ENCODE results near the gene ADNP.

The ADNP gene

GRCh38 chr20:50916934-50917333, 14.3 kb downstream of the ADNP start:
- H3K4me3 ChIP-seq (ENCODE audit: low read depth in 1 of 2, low read length in 2 of 2), result no peak overlapping the region
- H3K36me3 ChIP-seq (ENCODE audit: control insufficient read depth in 1 of 2, insufficient read depth in 2 of 2, low read length in 2 of 2), result no peaks in the 10 kb centered on the region
- H3K4me1 ChIP-seq (ENCODE audit: control insufficient read depth in 1 of 2, insufficient read depth in 2 of 2, low read length in 2 of 2), result peaks cover 20 to 69% of the 10 kb centered on the region in 2 donors
- no peaks in the 10 kb centered on the region for H3K27me3 ChIP-seq (ENCODE audit: low read depth, low read length)
- no peak overlapping the region for H3K27ac ChIP-seq (ENCODE audit: low read length)
- no peaks in the 10 kb centered on the region for H3K9me3 ChIP-seq (ENCODE audit: control insufficient read depth in 1 of 2, low read length in 2 of 2)

- Histone ChIP-seq H3K27me3 (ENCODE audit: low read depth, low read length) (no peaks in the 10 kb centered on the region), H3K4me1 (ENCODE audit: control insufficient read depth in 1 of 2, insufficient read depth in 2 of 2, low read length in 2 of 2) (peaks cover 20 to 67% of the 10 kb centered on the region in 2 donors), H3K27ac (ENCODE audit: low read length) (no peak overlapping the region), H3K36me3 (ENCODE audit: control insufficient read depth in 1 of 2, insufficient read depth in 2 of 2, low read length in 2 of 2) (no peaks in the 10 kb centered on the region), H3K9me3 (ENCODE audit: control insufficient read depth in 1 of 2, low read length in 2 of 2) (no peaks in the 10 kb centered on the region), H3K4me3 (ENCODE audit: low read depth in 1 of 2, low read length in 2 of 2) (no peak overlapping the region)
Observed at GRCh38 chr20:50916257-50916656, 15.0 kb downstream of the ADNP start.

- no peaks in the 10 kb centered on the region for H3K9me3 ChIP-seq (ENCODE audit: control insufficient read depth in 1 of 2, low read length in 2 of 2)
- no peaks in the 10 kb centered on the region for H3K36me3 ChIP-seq (ENCODE audit: control insufficient read depth in 1 of 2, insufficient read depth in 2 of 2, low read length in 2 of 2)
- H3K27ac ChIP-seq (ENCODE audit: low read length), result peak overlapping the region; percentile 18
- peaks cover 20 to 67% of the 10 kb centered on the region in 2 donors for H3K4me1 ChIP-seq (ENCODE audit: control insufficient read depth in 1 of 2, insufficient read depth in 2 of 2, low read length in 2 of 2)
- no peaks in the 10 kb centered on the region for H3K27me3 ChIP-seq (ENCODE audit: low read depth, low read length)
- no peak overlapping the region for H3K4me3 ChIP-seq (ENCODE audit: low read depth in 1 of 2, low read length in 2 of 2)
Observed at GRCh38 chr20:50915424-50915823, 15.8 kb downstream of the ADNP start.

GRCh38 chr20:50913690-50914375, 17.4 kb downstream of the ADNP start:
- Histone ChIP-seq H3K36me3 (ENCODE audit: control insufficient read depth in 1 of 2, insufficient read depth in 2 of 2, low read length in 2 of 2) (no peaks in the 10 kb centered on the region), H3K9me3 (ENCODE audit: control insufficient read depth in 1 of 2, low read length in 2 of 2) (no peaks in the 10 kb centered on the region), H3K4me3 (ENCODE audit: low read depth in 1 of 2, low read length in 2 of 2) (no peak overlapping the region), H3K27me3 (ENCODE audit: low read depth, low read length) (no peaks in the 10 kb centered on the region), H3K27ac (ENCODE audit: low read length) (no peak overlapping the region), H3K4me1 (ENCODE audit: control insufficient read depth in 1 of 2, insufficient read depth in 2 of 2, low read length in 2 of 2) (peaks cover 20 to 66% of the 10 kb centered on the region in 2 donors)

- H3K9me3 ChIP-seq (ENCODE audit: control insufficient read depth in 1 of 2, low read length in 2 of 2), result no peaks in the 10 kb centered on the region
- no peaks in the 10 kb centered on the region for H3K27me3 ChIP-seq (ENCODE audit: low read depth, low read length)
- no peaks in the 10 kb centered on the region for H3K36me3 ChIP-seq (ENCODE audit: control insufficient read depth in 1 of 2, insufficient read depth in 2 of 2, low read length in 2 of 2)
- no peak overlapping the region for H3K4me3 ChIP-seq (ENCODE audit: low read depth in 1 of 2, low read length in 2 of 2)
- H3K4me1 ChIP-seq (ENCODE audit: control insufficient read depth in 1 of 2, insufficient read depth in 2 of 2, low read length in 2 of 2), result peaks cover 14 to 48% of the 10 kb centered on the region in 2 donors
- H3K27ac ChIP-seq (ENCODE audit: low read length), result no peak overlapping the region
Observed at GRCh38 chr20:50911716-50912115, 19.5 kb downstream of the ADNP start.

- Histone ChIP-seq H3K4me1 (ENCODE audit: control insufficient read depth in 1 of 2, insufficient read depth in 2 of 2, low read length in 2 of 2) (peaks cover 7 to 41% of the 10 kb centered on the region in 2 donors), H3K27ac (ENCODE audit: low read length) (no peak overlapping the region), H3K4me3 (ENCODE audit: low read depth in 1 of 2, low read length in 2 of 2) (no peak overlapping the region), H3K9me3 (ENCODE audit: control insufficient read depth in 1 of 2, low read length in 2 of 2) (no peaks in the 10 kb centered on the region), H3K36me3 (ENCODE audit: control insufficient read depth in 1 of 2, insufficient read depth in 2 of 2, low read length in 2 of 2) (no peaks in the 10 kb centered on the region), H3K27me3 (ENCODE audit: low read depth, low read length) (no peaks in the 10 kb centered on the region)
Observed at GRCh38 chr20:50911030-50911429, 20.2 kb downstream of the ADNP start.

GRCh38 chr20:50909413-50909812, 21.8 kb downstream of the ADNP start:
- H3K27me3 ChIP-seq (ENCODE audit: low read depth, low read length), result no peaks in the 10 kb centered on the region
- peaks cover 0 to 30% of the 10 kb centered on the region in 2 donors for H3K4me1 ChIP-seq (ENCODE audit: control insufficient read depth in 1 of 2, insufficient read depth in 2 of 2, low read length in 2 of 2)
- no peak overlapping the region for H3K27ac ChIP-seq (ENCODE audit: low read length)
- H3K4me3 ChIP-seq (ENCODE audit: low read depth in 1 of 2, low read length in 2 of 2), result no peak overlapping the region
- no peaks in the 10 kb centered on the region for H3K9me3 ChIP-seq (ENCODE audit: control insufficient read depth in 1 of 2, low read length in 2 of 2)
- H3K36me3 ChIP-seq (ENCODE audit: control insufficient read depth in 1 of 2, insufficient read depth in 2 of 2, low read length in 2 of 2), result no peaks in the 10 kb centered on the region

GRCh38 chr20:50904067-50904570, 27.1 kb downstream of the ADNP start:
- peaks cover 10 to 18% of the 10 kb centered on the region in 2 donors for H3K36me3 ChIP-seq (ENCODE audit: control insufficient read depth in 1 of 2, insufficient read depth in 2 of 2, low read length in 2 of 2)
- H3K4me3 ChIP-seq (ENCODE audit: low read depth in 1 of 2, low read length in 2 of 2), result no peak overlapping the region
- H3K27ac ChIP-seq (ENCODE audit: low read length), result no peak overlapping the region
- H3K9me3 ChIP-seq (ENCODE audit: control insufficient read depth in 1 of 2, low read length in 2 of 2), result no peaks in the 10 kb centered on the region
- H3K4me1 ChIP-seq (ENCODE audit: control insufficient read depth in 1 of 2, insufficient read depth in 2 of 2, low read length in 2 of 2), result peaks cover 0 to 14% of the 10 kb centered on the region in 2 donors
- H3K27me3 ChIP-seq (ENCODE audit: low read depth, low read length), result no peaks in the 10 kb centered on the region

- peaks cover 10 to 20% of the 10 kb centered on the region in 2 donors for H3K36me3 ChIP-seq (ENCODE audit: control insufficient read depth in 1 of 2, insufficient read depth in 2 of 2, low read length in 2 of 2)
- no peaks in the 10 kb centered on the region for H3K9me3 ChIP-seq (ENCODE audit: control insufficient read depth in 1 of 2, low read length in 2 of 2)
- no peaks in the 10 kb centered on the region for H3K27me3 ChIP-seq (ENCODE audit: low read depth, low read length)
- H3K27ac ChIP-seq (ENCODE audit: low read length), result no peak overlapping the region
- peaks cover 0 to 14% of the 10 kb centered on the region in 2 donors for H3K4me1 ChIP-seq (ENCODE audit: control insufficient read depth in 1 of 2, insufficient read depth in 2 of 2, low read length in 2 of 2)
- H3K4me3 ChIP-seq (ENCODE audit: low read depth in 1 of 2, low read length in 2 of 2), result no peak overlapping the region
Observed at GRCh38 chr20:50903353-50904051, 27.7 kb downstream of the ADNP start.

GRCh38 chr20:50901301-50901700, 29.9 kb downstream of the ADNP start:
- peaks cover 21 to 38% of the 10 kb centered on the region in 2 donors for H3K36me3 ChIP-seq (ENCODE audit: control insufficient read depth in 1 of 2, insufficient read depth in 2 of 2, low read length in 2 of 2)
- peaks cover 0 to 14% of the 10 kb centered on the region in 2 donors for H3K4me1 ChIP-seq (ENCODE audit: control insufficient read depth in 1 of 2, insufficient read depth in 2 of 2, low read length in 2 of 2)
- H3K4me3 ChIP-seq (ENCODE audit: low read depth in 1 of 2, low read length in 2 of 2), result no peak overlapping the region
- H3K27me3 ChIP-seq (ENCODE audit: low read depth, low read length), result no peaks in the 10 kb centered on the region
- no peak overlapping the region for H3K27ac ChIP-seq (ENCODE audit: low read length)
- H3K9me3 ChIP-seq (ENCODE audit: control insufficient read depth in 1 of 2, low read length in 2 of 2), result no peaks in the 10 kb centered on the region

- Histone ChIP-seq H3K27me3 (ENCODE audit: low read depth, low read length) (no peaks in the 10 kb centered on the region), H3K4me1 (ENCODE audit: control insufficient read depth in 1 of 2, insufficient read depth in 2 of 2, low read length in 2 of 2) (peaks cover 0 to 14% of the 10 kb centered on the region in 2 donors), H3K27ac (ENCODE audit: low read length) (no peak overlapping the region), H3K9me3 (ENCODE audit: control insufficient read depth in 1 of 2, low read length in 2 of 2) (no peaks in the 10 kb centered on the region), H3K4me3 (ENCODE audit: low read depth in 1 of 2, low read length in 2 of 2) (no peak overlapping the region), H3K36me3 (ENCODE audit: control insufficient read depth in 1 of 2, insufficient read depth in 2 of 2, low read length in 2 of 2) (peaks cover 21 to 38% of the 10 kb centered on the region in 2 donors)
Observed at GRCh38 chr20:50900261-50900660, 31.0 kb downstream of the ADNP start.
